Activated CD8-positive, alpha-beta T cell treated with anti-CD3 and anti-CD28 coated beads for 36 hours (primary cell): ENCODE measurements around the gene SSBP3. TPM values are rescaled to one million over a fixed set of nuclear protein-coding genes. Genes with fewer than 3 reads are reported as not detected.

Experiments used
- ATAC-seq: fragments of 200-7000 bp; cut with Tn5 transposase; one replicate; pipeline ENCODE4 v1.10.0; 2021; ENCODE audit warnings: mild to moderate bottlenecking, moderate library complexity
- CTCF ChIA-PET: fragments of 350-600 bp; sonication (Branson Sonifier 250); formaldehyde crosslinking; loops from one replicate; lab custom pipeline; 2021; ENCODE audit warnings: antibody characterized with exemption; lab: Charles Lee
- POLR2A ChIA-PET: fragments of 350-600 bp; sonication (Branson Sonifier 250); formaldehyde crosslinking; loops from one replicate; lab custom pipeline; 2021; ENCODE audit warnings: antibody characterized with exemption; lab: Charles Lee
- DNase-seq: peaks from one replicate; pipeline ENCODE4 v3.0.0-alpha.2; 2020
- H3K27ac Mint-ChIP-seq: one replicate; pipeline ENCODE4 v1.8.0; 2021; ENCODE audit warnings: mild to moderate bottlenecking, mixed read lengths
- H3K27me3 Mint-ChIP-seq: one replicate; pipeline ENCODE4 v1.8.0; 2021; ENCODE audit warnings: mixed read lengths
- H3K36me3 Mint-ChIP-seq: one replicate; pipeline ENCODE4 v1.8.0; 2021; ENCODE audit warnings: low read depth, mixed read lengths
- H3K4me1 Mint-ChIP-seq: one replicate; pipeline ENCODE4 v1.8.0; 2021; ENCODE audit warnings: low read depth, mixed read lengths
- H3K4me3 Mint-ChIP-seq: one replicate; pipeline ENCODE4 v1.8.0; 2021; ENCODE audit warnings: mild to moderate bottlenecking, moderate library complexity, mixed read lengths
- H3K9me3 Mint-ChIP-seq: one replicate; pipeline ENCODE4 v1.8.0; 2021; ENCODE audit warnings: mixed read lengths
- intact Hi-C: fragments of 100-400 bp; cut with micrococcal nuclease; formaldehyde crosslinking; loops from one replicate; pipeline ENCODE4 v1.10.0; 2022
- total RNA-seq, 2 experiments: library from RNA; stranded (reverse); gene quantifications; one replicate each; pipeline ENCODE4 v1.2.3, GENCODE V29; 2021
- TF ChIP-seq, protein P1 (sequence below): fragments of 200-600 bp; IDR thresholded peaks from one replicate; pipeline ENCODE4 v1.8.0; 2022; ENCODE audit warnings: antibody characterized with exemption, mild to moderate bottlenecking

SSBP3 gene
- total RNA-seq, 2 experiments from 2014 or later, result 62.6 to 67.8 TPM

DNA sequence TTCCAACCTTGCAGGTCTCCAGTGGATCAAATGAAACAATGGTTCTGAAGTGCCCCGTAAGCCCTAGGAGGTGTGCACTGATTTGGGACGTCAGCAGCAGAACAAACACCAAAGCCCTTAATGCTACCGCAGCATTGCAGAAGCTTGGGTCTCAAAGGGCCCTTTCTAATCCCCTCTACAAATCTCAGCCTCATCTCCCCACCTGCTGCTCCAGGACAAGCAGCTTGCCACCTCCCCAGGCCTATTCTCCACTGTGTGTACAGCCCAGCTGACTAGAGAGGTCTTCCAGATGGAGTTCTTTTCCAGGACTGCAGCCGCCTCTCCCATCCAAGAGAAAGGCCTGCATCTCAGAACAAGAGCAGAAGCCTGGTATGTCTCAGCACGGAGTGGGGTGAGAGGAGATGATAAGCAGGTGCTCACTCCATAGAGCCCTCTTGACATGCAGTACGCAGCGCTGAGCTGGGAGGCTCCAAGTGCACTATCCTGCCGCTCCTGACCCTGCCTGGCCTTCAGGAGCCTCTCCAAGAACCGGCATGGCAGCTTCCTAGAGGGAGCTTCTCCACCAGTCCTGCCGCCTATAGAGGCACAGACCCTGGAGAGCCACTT, 160.0 kb downstream of the SSBP3 start:
- Mint-ChIP-seq H3K9me3 (no peaks in the 10 kb centered on the region), H3K4me3 (no peak overlapping the region), H3K4me1 (no peaks in the 10 kb centered on the region), H3K36me3 (peaks cover 3% of the 10 kb centered on the region), H3K27me3 (no peaks in the 10 kb centered on the region), H3K27ac (no peak overlapping the region)
- TF ChIP-seq, protein P1, sequence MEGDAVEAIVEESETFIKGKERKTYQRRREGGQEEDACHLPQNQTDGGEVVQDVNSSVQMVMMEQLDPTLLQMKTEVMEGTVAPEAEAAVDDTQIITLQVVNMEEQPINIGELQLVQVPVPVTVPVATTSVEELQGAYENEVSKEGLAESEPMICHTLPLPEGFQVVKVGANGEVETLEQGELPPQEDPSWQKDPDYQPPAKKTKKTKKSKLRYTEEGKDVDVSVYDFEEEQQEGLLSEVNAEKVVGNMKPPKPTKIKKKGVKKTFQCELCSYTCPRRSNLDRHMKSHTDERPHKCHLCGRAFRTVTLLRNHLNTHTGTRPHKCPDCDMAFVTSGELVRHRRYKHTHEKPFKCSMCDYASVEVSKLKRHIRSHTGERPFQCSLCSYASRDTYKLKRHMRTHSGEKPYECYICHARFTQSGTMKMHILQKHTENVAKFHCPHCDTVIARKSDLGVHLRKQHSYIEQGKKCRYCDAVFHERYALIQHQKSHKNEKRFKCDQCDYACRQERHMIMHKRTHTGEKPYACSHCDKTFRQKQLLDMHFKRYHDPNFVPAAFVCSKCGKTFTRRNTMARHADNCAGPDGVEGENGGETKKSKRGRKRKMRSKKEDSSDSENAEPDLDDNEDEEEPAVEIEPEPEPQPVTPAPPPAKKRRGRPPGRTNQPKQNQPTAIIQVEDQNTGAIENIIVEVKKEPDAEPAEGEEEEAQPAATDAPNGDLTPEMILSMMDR, result no peak
- intact Hi-C loops, result no loop called here
- ChIA-PET POLR2A (no interaction called here), CTCF (no interaction called here)
- DNase-seq (no peak), ATAC-seq (no peak)

DNA sequence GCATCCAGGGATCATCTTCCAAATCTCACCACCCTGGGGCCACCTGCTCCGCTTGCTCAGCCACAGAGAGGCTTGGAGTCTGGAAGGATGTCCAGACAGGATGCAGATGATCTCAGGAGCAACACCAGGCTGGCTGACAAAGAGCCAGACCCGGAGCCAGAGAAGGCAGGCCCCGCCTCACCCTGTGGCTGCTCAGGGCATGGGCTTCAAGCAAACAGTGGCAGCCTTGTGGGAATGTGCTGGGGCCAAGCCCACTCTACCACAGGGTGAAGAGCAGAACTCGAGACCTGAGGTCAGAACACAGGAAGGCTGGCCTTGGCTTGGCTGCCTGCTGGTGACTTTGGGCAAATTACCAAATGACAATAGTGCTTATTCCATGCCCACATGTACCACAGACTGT, 160.7 kb downstream of the SSBP3 start:
- Mint-ChIP-seq H3K36me3 (peaks cover 3% of the 10 kb centered on the region), H3K9me3 (no peaks in the 10 kb centered on the region), H3K27me3 (no peaks in the 10 kb centered on the region), H3K4me3 (no peak overlapping the region), H3K4me1 (no peaks in the 10 kb centered on the region), H3K27ac (no peak overlapping the region)
- POLR2A ChIA-PET, result no interaction called here
- intact Hi-C loops, result no loop called here
- CTCF ChIA-PET, result no interaction called here
- no peak for DNase-seq
- TF ChIP-seq, protein P1, result no peak
- no peak for ATAC-seq

DNA sequence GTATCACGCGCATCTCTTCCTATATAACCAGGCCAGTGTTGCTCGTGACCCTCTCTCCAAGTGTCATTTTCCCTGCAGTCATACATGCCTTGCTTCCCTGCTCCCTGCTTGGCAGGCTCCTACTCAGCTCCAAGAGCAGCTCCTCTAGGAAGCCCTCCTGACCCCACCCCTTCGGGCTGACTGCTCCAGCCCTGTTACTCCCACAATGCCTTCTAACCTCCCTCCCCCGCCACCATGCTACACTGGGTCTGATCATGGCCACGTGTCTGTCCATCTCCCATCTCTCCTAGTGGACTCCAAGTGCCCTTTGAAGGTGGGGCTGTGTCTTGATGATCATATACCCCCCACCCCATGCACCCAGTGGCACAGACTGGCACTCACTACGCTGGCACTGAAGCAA, 161.5 kb downstream of the SSBP3 start:
- H3K36me3 Mint-ChIP-seq, result peaks cover 2% of the 10 kb centered on the region
- no peak overlapping the region for H3K27ac Mint-ChIP-seq
- ATAC-seq (no peak), DNase-seq (no peak)
- no peaks in the 10 kb centered on the region for H3K9me3 Mint-ChIP-seq
- ChIA-PET POLR2A (no interaction called here), CTCF (no interaction called here)
- intact Hi-C loops, result no loop called here
- TF ChIP-seq, protein P1, result no peak
- H3K4me3 Mint-ChIP-seq, result no peak overlapping the region
- H3K4me1 Mint-ChIP-seq, result no peaks in the 10 kb centered on the region
- no peaks in the 10 kb centered on the region for H3K27me3 Mint-ChIP-seq

DNA sequence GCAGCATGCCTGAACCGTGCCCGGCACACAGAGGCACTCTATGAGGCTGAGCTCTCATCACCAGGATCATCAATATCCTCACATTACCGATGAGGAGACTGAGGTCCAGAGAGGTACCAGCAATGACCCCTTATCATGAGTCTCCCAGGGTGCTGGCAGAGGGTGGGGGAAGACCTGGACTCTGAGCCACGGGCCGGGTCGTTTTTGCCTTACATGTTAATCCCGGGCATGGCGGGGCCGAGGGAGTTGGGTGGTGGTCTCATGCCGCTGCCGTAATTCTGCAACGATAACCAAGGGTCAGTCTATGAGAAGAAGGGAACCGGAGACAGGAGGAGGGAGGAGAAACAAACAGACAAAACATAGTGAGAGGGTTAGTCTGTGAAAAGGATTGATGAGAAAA, 163.2 kb downstream of the SSBP3 start:
- H3K4me1 Mint-ChIP-seq, result no peaks in the 10 kb centered on the region
- H3K27ac Mint-ChIP-seq, result no peak overlapping the region
- H3K27me3 Mint-ChIP-seq, result no peaks in the 10 kb centered on the region
- CTCF ChIA-PET, result no interaction called here
- POLR2A ChIA-PET, result interaction anchor here (1.0 kb wide), 1 partner anchor 9 kb away, joined by 3 read pairs; no protein-coding TSS in a partner anchor
- ATAC-seq (no peak), DNase-seq (no peak)
- intact Hi-C loops, result no loop called here
- H3K9me3 Mint-ChIP-seq, result no peaks in the 10 kb centered on the region
- peaks cover 5% of the 10 kb centered on the region for H3K36me3 Mint-ChIP-seq
- no peak overlapping the region for H3K4me3 Mint-ChIP-seq
- TF ChIP-seq, protein P1, result no peak

DNA sequence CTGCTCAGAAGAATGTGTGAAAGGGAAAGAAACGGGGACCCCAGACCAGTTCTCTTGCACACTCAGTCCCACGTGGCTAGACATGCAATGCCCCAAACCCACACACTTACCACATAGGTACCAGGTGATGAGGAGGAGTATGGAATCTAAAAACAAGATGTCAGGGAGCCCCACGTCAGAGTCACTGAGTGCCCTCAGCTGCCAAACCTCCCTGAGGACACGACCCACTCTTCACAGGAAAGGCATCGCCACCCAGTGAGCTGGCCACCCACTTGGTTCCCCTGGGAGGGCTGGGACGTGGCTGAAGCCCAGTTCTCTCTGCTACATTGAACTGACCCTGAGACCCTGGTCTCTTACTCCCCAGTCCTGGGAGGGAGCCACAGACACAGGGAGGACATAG, 164.8 kb downstream of the SSBP3 start:
- Mint-ChIP-seq H3K27ac (no peak overlapping the region), H3K4me1 (no peaks in the 10 kb centered on the region), H3K36me3 (peaks cover 11% of the 10 kb centered on the region), H3K27me3 (no peaks in the 10 kb centered on the region), H3K4me3 (no peak overlapping the region), H3K9me3 (no peaks in the 10 kb centered on the region)
- POLR2A ChIA-PET, result interaction anchor here (0.8 kb wide), 1 partner anchor 31 kb away, joined by 3 read pairs; no protein-coding TSS in a partner anchor
- intact Hi-C loops, result no loop called here
- DNase-seq, result no peak
- CTCF ChIA-PET, result no interaction called here
- TF ChIP-seq, protein P1, result no peak
- no peak for ATAC-seq
